ENCODE measurements around the gene TMPRSS3.

The TMPRSS3 gene

DNA sequence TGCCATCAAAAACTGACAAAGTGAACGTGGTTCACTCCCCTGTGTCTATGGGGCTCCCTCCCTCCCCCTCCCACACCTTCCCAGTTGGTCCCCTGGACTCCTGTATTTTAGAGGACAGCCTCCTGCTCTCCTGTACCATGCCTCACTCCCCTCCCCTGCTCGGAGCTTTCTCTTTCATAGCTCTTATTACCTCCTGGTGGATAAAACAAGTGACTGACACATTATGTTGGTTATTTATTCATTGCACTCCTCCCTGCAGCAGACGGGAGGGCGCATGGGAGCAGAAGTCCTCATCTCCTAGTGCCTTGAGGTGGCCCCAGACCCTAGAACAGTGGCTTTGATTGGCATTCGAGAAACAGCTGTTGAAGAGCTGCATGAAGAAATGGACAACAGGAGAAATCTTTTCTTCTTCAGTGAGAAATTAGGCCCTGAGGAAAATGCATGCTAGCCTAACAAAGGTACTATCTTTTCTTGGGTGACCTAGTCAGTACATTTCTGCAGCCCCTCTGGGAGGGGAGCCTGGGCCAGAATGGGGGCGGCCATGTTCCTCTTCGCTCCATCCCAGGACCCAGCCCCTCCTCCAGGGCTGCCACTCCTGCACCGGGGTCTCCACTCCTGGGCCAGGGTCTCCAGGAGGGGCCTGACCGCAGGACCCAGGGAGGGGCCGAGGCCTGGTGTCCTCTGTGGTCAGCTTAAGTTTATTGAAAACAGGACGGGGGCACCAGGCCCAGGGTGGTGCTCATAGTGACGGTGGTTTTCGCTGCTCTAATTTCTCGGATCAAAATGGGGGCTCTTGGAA, 28.3 kb downstream of the TMPRSS3 start:
- DNase-seq: no peak

DNA sequence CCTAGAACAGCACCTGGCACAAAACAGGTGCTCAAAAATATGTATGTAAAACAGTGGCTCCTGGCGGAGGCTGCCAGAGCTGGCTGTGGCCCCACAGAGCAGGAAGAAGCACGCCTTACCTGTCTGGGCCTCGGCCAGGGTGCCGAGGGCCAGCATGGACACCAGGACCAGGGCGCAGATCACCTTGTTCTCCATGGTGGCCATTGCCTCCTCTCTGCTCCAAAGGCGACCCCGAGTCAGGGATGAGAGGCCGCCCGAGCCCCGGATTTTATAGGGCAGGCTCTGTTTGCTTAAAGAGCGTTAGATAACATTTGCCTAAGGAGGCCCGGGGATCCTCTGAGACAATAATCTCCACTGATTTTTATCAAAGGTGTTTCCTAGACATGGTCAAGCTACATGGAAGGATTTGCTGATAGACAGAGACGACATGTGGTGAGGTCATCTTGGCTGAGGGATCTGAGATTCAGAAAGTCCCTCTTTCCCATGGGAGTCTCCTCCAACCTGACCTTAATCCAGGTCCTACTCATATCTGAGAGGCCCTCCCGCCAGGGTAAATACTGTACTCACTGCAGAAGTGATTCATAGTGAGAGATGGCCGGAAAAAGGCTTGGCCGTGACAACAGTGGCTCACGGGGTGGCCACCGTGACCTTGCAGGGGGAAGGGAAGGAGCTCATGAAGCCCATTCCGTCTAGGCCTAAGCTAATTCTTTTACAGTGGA, 29.4 kb downstream of the TMPRSS3 start, which contains the start of gene TFF1:
Gene TFF1, minus strand, starts transcription at position 244 of the 719 bp plus-strand sequence. Its CDS starts 40 bp downstream, at position 204.
- DNase-seq: no peak

- DNase-seq: no peak
Measured at GRCh38 chr21:42365770-42366169, 30.1 kb downstream of the TMPRSS3 start.

DNA sequence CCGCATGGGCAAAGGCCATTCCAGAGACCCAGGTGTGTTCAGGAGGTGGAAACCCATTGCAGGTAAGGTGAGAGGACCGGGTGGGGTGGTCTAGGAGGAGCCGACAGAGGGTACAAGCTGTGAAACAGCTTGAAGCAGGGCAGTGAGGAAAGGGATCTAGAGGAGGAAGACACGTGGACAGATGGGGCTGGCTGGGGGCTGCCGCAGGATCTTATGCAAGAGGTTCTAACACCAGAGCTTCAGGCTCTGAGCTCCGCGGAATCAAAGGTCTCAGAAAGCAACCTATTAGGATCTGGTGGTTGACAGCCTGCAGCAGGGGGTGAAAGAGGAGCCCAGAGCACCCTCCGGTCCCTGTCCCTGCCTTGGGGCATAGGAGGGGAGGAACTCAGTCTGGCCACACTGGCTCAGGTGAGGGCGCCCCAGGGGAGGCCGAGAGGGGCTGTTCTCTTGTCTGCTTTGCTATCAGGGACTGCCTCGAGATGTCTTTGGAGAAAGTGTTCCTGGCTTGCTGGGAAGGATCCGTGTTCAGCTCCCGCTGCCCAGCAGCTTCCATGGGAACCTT, 31.5 kb downstream of the TMPRSS3 start:
- no peak for DNase-seq

- no peak for DNase-seq
Measured at GRCh38 chr21:42363312-42363711, 32.5 kb downstream of the TMPRSS3 start.

- no peak for DNase-seq
Measured at GRCh38 chr21:42362700-42363099, 33.2 kb downstream of the TMPRSS3 start.

DNA sequence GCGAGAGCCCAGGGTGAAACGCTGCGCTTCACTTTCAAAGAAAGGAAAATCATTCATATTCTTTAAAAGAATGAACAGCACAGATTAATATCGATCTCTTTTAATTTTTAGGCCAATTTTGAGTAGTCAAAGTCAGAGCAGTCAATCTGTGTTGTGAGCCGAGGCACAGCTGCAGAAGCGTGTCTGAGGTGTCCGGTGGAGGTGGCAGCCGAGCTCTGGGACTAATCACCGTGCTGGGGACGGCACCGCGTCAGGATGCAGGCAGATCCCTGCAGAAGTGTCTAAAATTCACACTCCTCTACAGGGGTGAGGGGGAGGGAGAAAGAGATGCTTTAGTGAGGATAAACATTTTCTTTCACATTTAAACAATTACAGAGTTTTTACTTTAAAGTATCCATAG, 33.7 kb downstream of the TMPRSS3 start:
- DNase-seq: no peak

DNA sequence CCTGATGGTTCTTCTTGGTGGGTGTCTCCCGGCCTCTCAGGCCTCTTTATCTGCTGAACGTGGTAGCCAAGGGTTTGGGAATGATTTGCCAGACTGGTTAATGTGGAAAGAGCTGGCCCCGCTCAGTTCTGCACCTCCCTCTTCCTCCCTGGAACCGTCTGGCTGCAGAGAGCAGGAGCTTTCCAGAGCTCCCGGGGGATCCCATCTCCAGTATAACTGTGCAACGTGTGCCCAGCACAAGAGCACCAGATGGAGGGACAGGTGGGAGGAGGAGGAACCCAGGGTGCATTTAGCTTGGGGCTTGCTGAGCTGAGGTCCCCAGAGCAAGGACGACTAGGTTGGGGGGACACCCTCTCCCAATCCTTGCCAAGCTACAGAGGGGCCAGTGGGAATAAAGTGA, 34.6 kb downstream of the TMPRSS3 start:
- DNase-seq: no peak

GRCh38 chr21:42360317-42360716, 35.5 kb downstream of the TMPRSS3 start:
- no peak for DNase-seq

DNA sequence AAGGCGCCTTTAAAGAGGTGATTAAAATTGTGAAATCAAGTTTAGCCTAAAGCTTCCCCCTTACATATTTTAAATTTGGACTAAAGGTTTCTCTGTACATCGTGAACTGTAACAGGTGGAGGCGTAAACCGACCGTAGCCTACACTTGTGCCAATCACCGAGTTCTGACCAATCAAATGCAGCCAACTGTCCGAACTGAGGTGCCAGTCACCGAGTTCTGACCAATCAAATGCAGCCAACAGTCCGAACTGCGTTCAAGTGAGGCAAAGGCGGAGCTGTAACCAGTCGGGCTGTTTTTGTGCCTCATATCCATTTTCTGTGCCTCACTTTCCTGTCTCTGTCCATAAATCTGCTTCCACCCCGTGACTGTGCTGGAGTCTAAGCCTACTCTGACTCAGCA, 36.9 kb downstream of the TMPRSS3 start:
- no peak for DNase-seq

DNA sequence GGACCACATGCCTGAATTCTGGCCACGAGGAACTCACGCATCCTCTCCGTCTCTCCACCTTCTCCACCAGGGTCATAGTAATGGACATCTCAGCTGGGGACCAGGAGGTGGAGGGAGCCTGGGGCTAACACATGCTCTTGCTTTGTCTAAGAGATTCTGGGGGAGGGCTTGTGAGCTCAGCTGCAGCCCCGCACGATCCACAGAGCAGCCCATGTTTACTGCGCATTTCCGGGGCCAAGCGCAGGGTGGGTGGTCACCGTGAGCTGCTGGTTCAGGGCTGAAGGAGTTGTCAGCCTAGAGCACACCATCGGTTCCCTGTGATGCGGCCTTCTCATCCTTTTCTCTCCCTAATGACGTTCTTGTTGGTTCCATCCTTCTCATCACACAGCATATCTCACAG, 37.6 kb downstream of the TMPRSS3 start:
- DNase-seq: no peak

- no peak for DNase-seq
Measured at GRCh38 chr21:42357307-42357706, 38.5 kb downstream of the TMPRSS3 start.

GRCh38 chr21:42356650-42357049, 39.2 kb downstream of the TMPRSS3 start:
- DNase-seq: no peak

GRCh38 chr21:42356046-42356445, 39.8 kb downstream of the TMPRSS3 start:
- no peak for DNase-seq

GRCh38 chr21:42353623-42354022, 42.2 kb downstream of the TMPRSS3 start:
- DNase-seq: no peak

- no peak for DNase-seq
Measured at GRCh38 chr21:42352441-42353095, 43.3 kb downstream of the TMPRSS3 start.

DNA sequence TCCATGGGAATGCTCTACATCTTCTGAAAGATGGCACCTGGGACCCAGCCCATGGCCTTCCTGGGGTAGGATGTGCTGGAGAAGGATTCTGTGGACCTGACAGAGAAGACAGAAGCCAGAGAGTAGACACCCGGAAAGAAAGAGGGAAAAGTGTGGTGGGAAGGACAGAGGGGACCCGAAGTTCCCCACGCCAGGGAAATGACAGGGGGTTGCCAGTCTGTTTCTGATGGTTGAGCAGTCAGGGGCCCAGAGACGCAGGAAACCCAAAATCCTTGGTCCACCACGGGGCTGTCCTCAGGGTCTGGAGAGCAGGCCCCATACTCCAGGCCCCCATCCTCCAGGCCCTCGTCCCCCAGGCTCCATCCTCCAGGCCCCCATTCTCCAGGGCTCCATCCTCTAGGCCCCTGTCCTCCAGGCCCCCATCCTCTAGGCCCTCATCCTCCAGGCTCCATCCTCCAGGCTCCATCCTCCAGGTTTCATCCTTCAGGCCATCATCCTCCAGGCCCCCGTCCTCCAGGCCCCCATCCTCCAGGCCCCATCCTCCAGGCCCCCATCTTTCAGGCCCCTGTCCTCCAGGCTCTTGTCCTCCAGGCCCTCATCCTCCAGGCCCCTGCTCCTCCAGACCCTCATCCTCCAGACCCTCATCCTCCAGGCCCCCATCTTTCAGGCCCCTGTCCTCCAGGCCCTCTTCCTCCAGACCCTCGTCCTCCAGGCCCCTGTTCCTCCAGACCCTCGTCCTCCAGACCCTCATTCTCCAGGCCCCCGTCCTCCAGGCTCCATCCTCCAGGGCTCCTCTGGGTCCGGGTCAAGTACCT, 44.0 kb downstream of the TMPRSS3 start:
- DNase-seq: no peak

DNA sequence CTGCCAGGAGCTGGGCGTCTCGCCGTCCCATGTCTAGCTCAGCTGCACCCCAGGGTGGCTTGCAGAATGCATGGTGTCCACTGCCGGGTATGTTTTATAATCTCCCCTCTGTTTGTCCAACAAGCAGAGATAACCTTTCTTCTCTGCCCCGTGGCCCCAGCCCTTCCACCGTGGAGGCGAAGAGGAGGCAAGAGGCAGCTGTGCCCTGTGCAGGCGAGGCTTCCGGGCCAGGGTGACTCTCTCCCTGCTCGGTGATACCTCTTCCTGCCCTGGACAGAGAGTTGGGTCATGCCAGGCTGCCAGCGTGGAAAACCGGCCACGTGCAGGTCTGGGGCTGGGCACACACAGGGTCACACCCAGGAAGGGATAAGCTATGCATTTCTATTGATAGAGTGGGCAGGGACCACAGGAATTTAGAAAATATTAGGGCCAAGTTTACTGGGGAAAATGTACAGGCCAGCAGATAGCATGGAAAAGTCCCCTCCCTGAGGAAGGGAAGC, 44.9 kb downstream of the TMPRSS3 start, which contains the start of gene TFF2:
Gene TFF2, minus strand, starts transcription at position 68 of the 500 bp plus-strand sequence. Its CDS starts 37 bp downstream, at position 31.
- DNase-seq: no peak

DNA sequence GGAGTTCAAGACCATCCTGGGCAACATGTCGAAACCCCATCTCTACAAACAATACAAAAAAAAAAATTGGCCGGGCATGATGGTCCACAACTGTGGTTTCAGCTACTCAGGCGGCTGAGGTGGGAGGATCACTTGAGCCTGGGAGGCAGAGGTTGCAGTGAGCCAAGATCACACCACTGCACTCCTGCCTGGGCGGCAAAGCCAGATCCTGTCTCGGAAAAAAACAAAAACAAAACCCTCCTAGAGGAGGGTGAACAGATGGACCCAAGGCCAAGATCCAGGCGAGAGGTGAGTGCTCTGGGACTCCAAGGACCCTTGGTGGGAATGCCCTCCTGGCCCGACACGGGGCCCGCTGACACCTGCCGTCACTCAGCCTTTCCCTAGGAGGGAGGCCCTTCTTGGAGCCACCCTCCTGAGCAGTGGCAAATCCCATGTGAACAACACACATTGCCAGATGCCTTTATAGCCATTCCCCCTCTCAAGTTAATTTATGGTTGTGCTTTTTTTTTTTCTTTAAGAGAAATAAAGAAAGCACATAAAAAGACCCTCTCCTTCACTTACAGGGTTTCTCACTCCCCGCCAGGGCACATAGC, 45.4 kb downstream of the TMPRSS3 start:
- DNase-seq: no peak

- DNase-seq: no peak
Measured at GRCh38 chr21:42349420-42350317, 46.2 kb downstream of the TMPRSS3 start.

- no peak for DNase-seq
Measured at GRCh38 chr21:42348762-42349161, 47.1 kb downstream of the TMPRSS3 start.

Measured in SIG-M5 (cell line).